Type B pancreatic cell (in vitro differentiated cells): ENCODE results near the gene PCDHGC5. TPM values are rescaled to one million over a fixed set of nuclear protein-coding genes. Genes with fewer than 3 reads are reported as not detected.
A peak's percentile ranks its signal among the peaks of the same experiment; 100 is the strongest.

Experiments
- DNase-seq: peaks from one replicate; pipeline ENCODE4 v3.0.0; 2021; ENCODE audit warnings: mixed read lengths; ENCODE audit not compliant: unreplicated experiment; ENCODE audit errors: extremely low spot score
- H3K27ac Mint-ChIP-seq: 2 replicates; pipeline ENCODE4 v1.8.0; 2021; ENCODE audit warnings: mild to moderate bottlenecking, mixed read lengths
- H3K27me3 Mint-ChIP-seq: 2 replicates; pipeline ENCODE4 v1.8.0; 2021; ENCODE audit warnings: mixed read lengths
- H3K36me3 Mint-ChIP-seq: 2 replicates; pipeline ENCODE4 v1.8.0; 2021; ENCODE audit warnings: mixed read lengths
- H3K4me1 Mint-ChIP-seq: one replicate; pipeline ENCODE4 v1.8.0; 2021; ENCODE audit warnings: mixed read lengths; ENCODE audit not compliant: unreplicated experiment
- H3K4me3 Mint-ChIP-seq: 2 replicates; pipeline ENCODE4 v1.8.0; 2021; ENCODE audit warnings: mild to moderate bottlenecking, mixed read lengths
- H3K9me3 Mint-ChIP-seq: 2 replicates; pipeline ENCODE4 v1.8.0; 2021; ENCODE audit warnings: mixed read lengths
- CTCF ChIP-seq: fragments of 200-600 bp; sonication (generic); conservative IDR thresholded peaks from 2 replicates; pipeline ENCODE4 v1.5.0; 2021; ENCODE audit warnings: antibody characterized with exemption, mild to moderate bottlenecking
- total RNA-seq: library from RNA; stranded (reverse); gene quantifications from 2 replicates; pipeline ENCODE4 v1.2.1, GENCODE V29; 2021; ENCODE audit warnings: low replicate concordance

The PCDHGC5 gene
- total RNA-seq, 1 donor from 2014 or later = 1.9 TPM

- H3K36me3 Mint-ChIP-seq = peaks cover 14% of the 10 kb centered on the region
- H3K27me3 Mint-ChIP-seq = no peaks in the 10 kb centered on the region
- no peak for TF ChIP-seq CTCF
- DNase-seq = no peak
- peak overlapping the region; percentile 72 for H3K4me3 Mint-ChIP-seq
- peak overlapping the region; percentile 57 for H3K27ac Mint-ChIP-seq
- H3K4me1 Mint-ChIP-seq = peaks cover 42% of the 10 kb centered on the region
- no peaks in the 10 kb centered on the region for H3K9me3 Mint-ChIP-seq
These were observed 18.7 kb downstream of the PCDHGC5 start for GRCh38 chr5:141507387-141508091.

GRCh38 chr5:141508440-141508797 lies 19.5 kb downstream of the PCDHGC5 start:
- Mint-ChIP-seq H3K4me3 (peak overlapping the region; percentile 82), H3K9me3 (no peaks in the 10 kb centered on the region), H3K36me3 (peaks cover 20% of the 10 kb centered on the region), H3K27ac (peak overlapping the region; percentile 57), H3K27me3 (no peaks in the 10 kb centered on the region), H3K4me1 (peaks cover 49% of the 10 kb centered on the region)
- no peak for DNase-seq
- TF ChIP-seq CTCF = no peak

- Mint-ChIP-seq H3K4me3 (peak overlapping the region; percentile 82), H3K4me1 (peaks cover 54% of the 10 kb centered on the region), H3K9me3 (no peaks in the 10 kb centered on the region), H3K36me3 (peaks cover 16% of the 10 kb centered on the region), H3K27me3 (no peaks in the 10 kb centered on the region), H3K27ac (peak overlapping the region; percentile 57)
- DNase-seq = no peak
- TF ChIP-seq CTCF = no peak
These were observed 20.1 kb downstream of the PCDHGC5 start for GRCh38 chr5:141508798-141509611.

GRCh38 chr5:141510160-141510559 lies 21.3 kb downstream of the PCDHGC5 start:
- no peak for DNase-seq
- Mint-ChIP-seq H3K27me3 (no peaks in the 10 kb centered on the region), H3K27ac (peak overlapping the region; percentile 34), H3K9me3 (no peaks in the 10 kb centered on the region), H3K4me1 (peaks cover 64% of the 10 kb centered on the region), H3K36me3 (peaks cover 12% of the 10 kb centered on the region), H3K4me3 (no peak overlapping the region)
- no peak for TF ChIP-seq CTCF

GRCh38 chr5:141510850-141511601 lies 22.1 kb downstream of the PCDHGC5 start:
- DNase-seq = no peak
- Mint-ChIP-seq H3K27me3 (no peaks in the 10 kb centered on the region), H3K4me3 (peak overlapping the region; percentile 97), H3K27ac (no peak overlapping the region), H3K4me1 (peaks cover 68% of the 10 kb centered on the region), H3K9me3 (no peaks in the 10 kb centered on the region), H3K36me3 (peaks cover 12% of the 10 kb centered on the region)
- no peak for TF ChIP-seq CTCF
